AG09309 (cell line): ENCODE measurements around the gene RELT.

Experiments used
- DNase-seq: peaks from one replicate; pipeline ENCODE4 v3.0.0-alpha.2; 2010; ENCODE audit warnings: low read depth
- H3K4me3 ChIP-seq: 2 replicates; pipeline ENCODE4 v1.5.1; 2011; ENCODE audit warnings: mild to moderate bottlenecking, low read depth, low read length, moderate library complexity; ENCODE audit not compliant: control insufficient read depth
- TF ChIP-seq, protein P1 (sequence below): IDR thresholded peaks from 2 replicates; pipeline ENCODE4 v1.5.1; 2011; ENCODE audit warnings: mild to moderate bottlenecking, low read depth, low read length, inconsistent platforms; ENCODE audit not compliant: insufficient read depth, control insufficient read depth; ENCODE audit errors: missing control alignments

RELT gene

DNA sequence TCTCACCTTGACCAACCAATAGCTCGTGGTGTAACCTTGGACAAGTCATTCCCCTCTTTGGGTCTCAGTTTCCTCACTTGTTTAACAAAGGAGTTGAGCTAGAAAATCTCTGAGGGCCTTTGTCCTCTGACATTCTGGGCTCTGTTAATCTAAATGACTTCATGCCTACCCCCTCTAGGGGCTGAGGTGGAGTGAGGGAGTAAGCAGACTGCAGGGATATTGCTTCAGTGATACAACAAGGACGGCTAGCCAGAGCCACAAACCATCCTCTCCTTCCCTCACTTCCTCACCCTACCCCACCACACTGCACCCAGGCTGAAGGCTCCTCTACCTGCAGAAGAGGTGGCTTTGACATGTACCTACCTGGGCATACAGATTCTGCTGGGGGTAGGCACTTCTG lies 34.8 kb downstream of the RELT start:
- no peak overlapping the region for H3K4me3 ChIP-seq
- TF ChIP-seq, protein P1, sequence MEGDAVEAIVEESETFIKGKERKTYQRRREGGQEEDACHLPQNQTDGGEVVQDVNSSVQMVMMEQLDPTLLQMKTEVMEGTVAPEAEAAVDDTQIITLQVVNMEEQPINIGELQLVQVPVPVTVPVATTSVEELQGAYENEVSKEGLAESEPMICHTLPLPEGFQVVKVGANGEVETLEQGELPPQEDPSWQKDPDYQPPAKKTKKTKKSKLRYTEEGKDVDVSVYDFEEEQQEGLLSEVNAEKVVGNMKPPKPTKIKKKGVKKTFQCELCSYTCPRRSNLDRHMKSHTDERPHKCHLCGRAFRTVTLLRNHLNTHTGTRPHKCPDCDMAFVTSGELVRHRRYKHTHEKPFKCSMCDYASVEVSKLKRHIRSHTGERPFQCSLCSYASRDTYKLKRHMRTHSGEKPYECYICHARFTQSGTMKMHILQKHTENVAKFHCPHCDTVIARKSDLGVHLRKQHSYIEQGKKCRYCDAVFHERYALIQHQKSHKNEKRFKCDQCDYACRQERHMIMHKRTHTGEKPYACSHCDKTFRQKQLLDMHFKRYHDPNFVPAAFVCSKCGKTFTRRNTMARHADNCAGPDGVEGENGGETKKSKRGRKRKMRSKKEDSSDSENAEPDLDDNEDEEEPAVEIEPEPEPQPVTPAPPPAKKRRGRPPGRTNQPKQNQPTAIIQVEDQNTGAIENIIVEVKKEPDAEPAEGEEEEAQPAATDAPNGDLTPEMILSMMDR, result no peak
- no peak for DNase-seq

DNA sequence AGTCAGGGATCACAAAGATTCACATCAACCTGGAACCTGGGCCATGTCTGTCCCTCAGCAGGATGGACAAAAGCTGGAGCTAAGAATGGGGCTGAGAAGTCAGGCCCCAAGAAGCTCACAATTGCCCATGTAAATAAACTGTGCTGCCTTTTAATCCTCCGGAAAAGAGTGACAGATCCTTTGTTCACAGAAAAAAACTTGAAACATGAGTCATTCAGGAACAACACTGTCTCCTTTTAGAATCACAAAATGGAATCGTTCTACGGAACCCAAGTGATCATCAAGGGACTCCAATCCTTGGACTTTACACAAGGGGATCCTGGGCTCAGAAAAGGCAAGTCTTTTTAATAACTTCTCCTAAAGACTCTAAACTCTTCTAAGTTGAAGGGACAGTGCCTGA lies 36.1 kb downstream of the RELT start:
- DNase-seq, result no peak
- H3K4me3 ChIP-seq, result no peak overlapping the region
- TF ChIP-seq, protein P1, result no peak

DNA sequence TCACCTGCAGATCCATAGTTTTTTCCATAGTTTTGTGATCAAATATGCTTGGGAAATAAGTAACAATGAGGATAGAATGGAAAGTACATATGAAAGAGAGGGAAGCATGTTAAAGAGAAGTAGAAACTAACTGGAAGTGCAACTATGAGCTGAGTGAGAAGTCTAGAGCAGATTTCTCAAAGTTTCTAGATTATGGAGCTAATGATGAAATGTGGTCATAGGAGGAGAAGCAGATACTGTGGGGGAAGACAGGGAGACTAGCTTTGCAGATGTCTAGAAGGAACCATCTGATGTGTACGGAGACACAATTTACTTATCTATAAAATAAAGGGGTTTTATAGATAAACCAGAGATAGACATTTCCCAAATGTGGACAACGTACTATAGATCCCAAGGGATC lies 37.1 kb downstream of the RELT start:
- H3K4me3 ChIP-seq, result no peak overlapping the region
- no peak for DNase-seq
- TF ChIP-seq, protein P1, result no peak

DNA sequence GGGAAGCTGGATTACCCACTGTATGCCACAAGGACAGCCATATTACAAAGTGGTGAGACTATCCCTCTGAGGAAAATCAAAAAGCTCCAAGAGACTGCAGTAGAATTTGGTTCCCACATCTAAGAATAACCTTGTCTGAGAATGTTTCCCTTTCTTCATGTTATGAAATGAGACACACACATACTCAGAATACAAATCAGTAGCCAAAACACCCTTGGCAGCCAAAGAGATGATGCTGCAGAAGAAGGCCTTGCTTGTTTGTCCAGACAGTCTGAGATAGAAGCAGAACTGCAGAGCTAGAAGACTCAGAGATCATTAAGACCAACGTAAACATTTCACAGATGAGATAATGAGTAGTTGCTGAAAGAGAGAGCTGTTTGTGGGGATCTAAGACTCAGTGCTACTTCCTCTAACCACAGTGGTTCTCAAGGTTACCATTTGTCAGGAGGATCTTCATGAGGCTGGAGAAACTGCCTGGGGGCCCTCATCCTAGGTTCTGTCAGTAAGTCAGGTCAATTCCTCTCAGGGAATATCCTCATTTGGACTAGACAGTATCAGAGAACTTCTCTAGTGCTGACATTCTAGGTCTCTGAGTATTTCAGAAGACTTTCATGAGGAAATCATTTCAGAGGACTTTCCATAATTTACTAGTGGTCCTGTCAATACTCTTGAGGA lies 38.9 kb downstream of the RELT start:
- H3K4me3 ChIP-seq, result no peak overlapping the region
- peak; percentile 55 for DNase-seq
- TF ChIP-seq, protein P1, result no peak

- DNase-seq, result peak; percentile 52
- TF ChIP-seq, protein P1, result no peak
- H3K4me3 ChIP-seq, result no peak overlapping the region
Measured at GRCh38 chr11:73415854-73416615, 39.8 kb downstream of the RELT start.

GRCh38 chr11:73416786-73417185 lies 40.6 kb downstream of the RELT start:
- peak; percentile 24 for DNase-seq
- TF ChIP-seq, protein P1, result no peak
- no peak overlapping the region for H3K4me3 ChIP-seq
